Measurements from ENCODE around the gene TEX38.

TEX38 gene

GRCh38 chr1:46671554-46671953 lies at the start of gene TEX38:
Gene TEX38, plus strand, starts transcription at chr1:46671854. Its CDS starts 81 bp downstream, at chr1:46671935.
- no peak for DNase-seq (ENCODE audit: low spot score in 2 of 2)
- peaks cover 26% of the 10 kb centered on the region for H3K4me1 Mint-ChIP-seq
- no peak within 1 kb of the TSS for H3K4me3 Mint-ChIP-seq
- H3K9me3 Mint-ChIP-seq: no peaks in the 10 kb centered on the region
- H3K27me3 Mint-ChIP-seq: no peaks in the 10 kb centered on the region
- no peak for ATAC-seq (replicated peaks; ENCODE audit: extremely low read depth, poor library complexity, severe bottlenecking)
- peaks cover 8% of the 10 kb centered on the region for H3K36me3 Mint-ChIP-seq (ENCODE audit: insufficient read depth)
- H3K27ac Mint-ChIP-seq (ENCODE audit: low read depth): no peak within 1 kb of the TSS

- no peak overlapping the region for H3K27ac Mint-ChIP-seq (ENCODE audit: low read depth)
- no peak for ATAC-seq (replicated peaks; ENCODE audit: extremely low read depth, poor library complexity, severe bottlenecking)
These were observed 49.7 kb upstream of the TEX38 start for GRCh38 chr1:46621930-46622329.

GRCh38 chr1:46622344-46622743 lies 49.3 kb upstream of the TEX38 start:
- DNase-seq (ENCODE audit: low spot score in 2 of 2) (no peak), ATAC-seq (replicated peaks; ENCODE audit: extremely low read depth, poor library complexity, severe bottlenecking) (no peak)
- Mint-ChIP-seq H3K4me3 (no peak overlapping the region), H3K27ac (ENCODE audit: low read depth) (no peak overlapping the region), H3K4me1 (peaks cover 4% of the 10 kb centered on the region), H3K9me3 (no peaks in the 10 kb centered on the region), H3K36me3 (ENCODE audit: insufficient read depth) (peaks cover 2% of the 10 kb centered on the region), H3K27me3 (no peaks in the 10 kb centered on the region)

More at GRCh38 chr1:46621930-46622329, 49.7 kb upstream of the TEX38 start:
- Mint-ChIP-seq H3K4me1 (peaks cover 8% of the 10 kb centered on the region), H3K27me3 (no peaks in the 10 kb centered on the region), H3K4me3 (no peak overlapping the region), H3K9me3 (no peaks in the 10 kb centered on the region), H3K36me3 (ENCODE audit: insufficient read depth) (peaks cover 6% of the 10 kb centered on the region)
- no peak for DNase-seq (ENCODE audit: low spot score in 2 of 2)

DNA sequence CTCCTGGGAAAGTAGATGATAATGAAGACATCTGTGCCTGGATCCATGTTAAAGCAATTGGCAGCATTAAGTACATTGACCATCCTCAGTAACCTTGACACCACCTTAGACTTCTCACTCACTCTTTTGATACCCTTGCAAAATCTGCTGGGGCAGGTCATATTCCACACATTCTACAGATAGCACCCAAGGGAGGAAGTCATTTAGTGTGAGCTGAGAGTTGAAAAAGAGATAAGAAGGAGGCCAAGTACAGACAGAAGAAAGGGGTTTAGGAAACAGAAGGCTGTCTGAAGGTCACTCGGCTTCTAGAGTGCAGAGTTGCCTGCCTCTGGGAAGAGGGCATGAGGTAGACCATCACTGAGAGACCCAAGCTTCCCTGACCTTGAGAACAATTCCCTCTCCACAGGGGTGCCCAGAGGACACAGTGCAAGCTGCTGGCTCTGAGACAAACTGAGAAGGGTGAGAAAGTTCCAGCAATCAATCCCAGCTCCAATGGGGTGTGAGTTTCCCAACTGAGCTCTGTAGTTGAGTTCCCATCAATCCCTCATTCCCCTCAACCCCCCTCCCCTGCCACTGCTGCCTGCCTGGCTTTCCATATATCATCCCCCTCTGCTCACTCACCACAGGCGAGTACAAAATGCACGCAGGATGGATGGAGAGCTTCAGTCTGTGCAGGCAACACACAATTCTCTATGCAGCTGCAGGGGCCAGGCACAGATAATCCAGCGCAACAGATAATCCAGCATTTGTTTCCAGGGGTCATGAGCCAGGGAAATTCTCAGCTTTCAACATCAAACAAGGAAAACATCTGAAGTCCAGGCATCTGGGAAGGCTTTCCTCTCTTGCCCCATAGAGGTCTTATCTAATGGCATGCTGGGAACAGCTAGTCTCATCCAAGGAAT lies 47.7 kb upstream of the TEX38 start:
- ATAC-seq (replicated peaks; ENCODE audit: extremely low read depth, poor library complexity, severe bottlenecking) (no peak), DNase-seq (ENCODE audit: low spot score in 2 of 2) (no peak)
- Mint-ChIP-seq H3K4me1 (no peaks in the 10 kb centered on the region), H3K4me3 (no peak overlapping the region), H3K27ac (ENCODE audit: low read depth) (no peak overlapping the region), H3K36me3 (ENCODE audit: insufficient read depth) (peaks cover 3% of the 10 kb centered on the region), H3K9me3 (no peaks in the 10 kb centered on the region), H3K27me3 (no peaks in the 10 kb centered on the region)

DNA sequence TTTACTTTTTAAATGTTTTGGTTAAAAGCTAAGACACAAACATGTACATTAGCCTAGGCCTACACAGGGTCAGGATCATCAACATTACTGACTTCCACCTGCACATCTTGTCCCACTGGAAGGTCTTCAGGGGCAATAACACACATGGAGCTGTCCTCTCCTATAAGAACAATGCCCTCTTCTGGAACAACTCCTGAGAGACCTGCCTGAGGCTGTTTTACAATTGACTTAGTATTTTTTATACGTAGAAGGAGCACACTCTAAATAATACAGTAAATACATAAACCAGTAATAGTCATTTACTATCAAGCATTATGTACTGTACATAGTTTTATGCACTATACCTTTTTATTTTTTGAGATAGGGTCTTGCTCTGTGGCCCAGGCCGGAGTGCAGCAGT lies 40.9 kb upstream of the TEX38 start:
- Mint-ChIP-seq H3K4me3 (no peak overlapping the region), H3K27ac (ENCODE audit: low read depth) (no peak overlapping the region), H3K36me3 (ENCODE audit: insufficient read depth) (peaks cover 9% of the 10 kb centered on the region), H3K4me1 (no peaks in the 10 kb centered on the region), H3K9me3 (no peaks in the 10 kb centered on the region), H3K27me3 (no peaks in the 10 kb centered on the region)
- ATAC-seq (replicated peaks; ENCODE audit: extremely low read depth, poor library complexity, severe bottlenecking) (no peak), DNase-seq (ENCODE audit: low spot score in 2 of 2) (no peak)

GRCh38 chr1:46635205-46635604 lies 36.4 kb upstream of the TEX38 start:
- ATAC-seq (replicated peaks; ENCODE audit: extremely low read depth, poor library complexity, severe bottlenecking): no peak
- no peaks in the 10 kb centered on the region for H3K27me3 Mint-ChIP-seq
- H3K4me3 Mint-ChIP-seq: no peak overlapping the region
- H3K36me3 Mint-ChIP-seq (ENCODE audit: insufficient read depth): peaks cover 14% of the 10 kb centered on the region
- H3K27ac Mint-ChIP-seq (ENCODE audit: low read depth): no peak overlapping the region
- H3K4me1 Mint-ChIP-seq: no peaks in the 10 kb centered on the region
- H3K9me3 Mint-ChIP-seq: no peaks in the 10 kb centered on the region
- no peak for DNase-seq (ENCODE audit: low spot score in 2 of 2)

DNA sequence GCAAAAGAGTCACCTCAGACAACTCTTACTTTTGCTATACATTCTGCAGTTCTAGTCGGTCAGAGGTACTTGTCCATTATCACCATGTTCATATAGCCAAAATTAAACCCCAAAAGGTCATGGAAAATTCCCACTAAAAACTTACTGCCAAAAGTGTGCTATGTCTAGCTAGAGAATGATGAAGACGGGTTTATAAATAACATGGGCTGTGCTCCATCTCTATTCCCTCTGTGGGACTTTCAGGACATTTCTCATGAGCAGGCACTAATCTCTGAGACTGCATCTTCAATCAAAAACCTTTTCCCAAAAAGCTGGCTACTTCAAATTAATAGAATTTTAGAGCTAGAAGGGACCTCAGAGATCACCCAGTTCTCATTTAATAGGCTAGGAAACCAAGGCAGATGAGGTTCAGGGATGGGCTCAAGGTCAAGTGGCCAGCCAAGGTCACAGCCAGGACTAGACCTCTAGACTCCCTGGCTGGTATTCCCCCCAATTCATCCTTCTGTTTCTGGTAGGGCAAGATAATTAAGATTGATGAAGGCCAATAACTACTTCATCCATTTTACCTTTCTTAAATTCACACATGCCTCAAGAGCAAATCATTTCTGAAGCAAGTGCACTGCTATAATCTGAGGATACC lies 34.1 kb upstream of the TEX38 start:
- ATAC-seq (replicated peaks; ENCODE audit: extremely low read depth, poor library complexity, severe bottlenecking) (no peak), DNase-seq (ENCODE audit: low spot score in 2 of 2) (no peak)
- Mint-ChIP-seq H3K9me3 (no peaks in the 10 kb centered on the region), H3K36me3 (ENCODE audit: insufficient read depth) (peaks cover 18% of the 10 kb centered on the region), H3K4me1 (no peaks in the 10 kb centered on the region), H3K27ac (ENCODE audit: low read depth) (no peak overlapping the region), H3K4me3 (no peak overlapping the region), H3K27me3 (no peaks in the 10 kb centered on the region)

GRCh38 chr1:46638921-46639320 lies 32.7 kb upstream of the TEX38 start:
- ATAC-seq (replicated peaks; ENCODE audit: extremely low read depth, poor library complexity, severe bottlenecking) (no peak), DNase-seq (ENCODE audit: low spot score in 2 of 2) (no peak)
- H3K27ac Mint-ChIP-seq (ENCODE audit: low read depth): no peak overlapping the region
- H3K27me3 Mint-ChIP-seq: no peaks in the 10 kb centered on the region
- H3K36me3 Mint-ChIP-seq (ENCODE audit: insufficient read depth): peaks cover 15% of the 10 kb centered on the region
- no peaks in the 10 kb centered on the region for H3K4me1 Mint-ChIP-seq
- H3K9me3 Mint-ChIP-seq: no peaks in the 10 kb centered on the region
- no peak overlapping the region for H3K4me3 Mint-ChIP-seq

- Mint-ChIP-seq H3K36me3 (ENCODE audit: insufficient read depth) (peaks cover 15% of the 10 kb centered on the region), H3K4me1 (no peaks in the 10 kb centered on the region), H3K27ac (ENCODE audit: low read depth) (no peak overlapping the region), H3K9me3 (no peaks in the 10 kb centered on the region), H3K4me3 (no peak overlapping the region), H3K27me3 (no peaks in the 10 kb centered on the region)
- DNase-seq (ENCODE audit: low spot score in 2 of 2): no peak
- ATAC-seq (replicated peaks; ENCODE audit: extremely low read depth, poor library complexity, severe bottlenecking): no peak
These were observed 32.1 kb upstream of the TEX38 start for GRCh38 chr1:46639547-46639946.

DNA sequence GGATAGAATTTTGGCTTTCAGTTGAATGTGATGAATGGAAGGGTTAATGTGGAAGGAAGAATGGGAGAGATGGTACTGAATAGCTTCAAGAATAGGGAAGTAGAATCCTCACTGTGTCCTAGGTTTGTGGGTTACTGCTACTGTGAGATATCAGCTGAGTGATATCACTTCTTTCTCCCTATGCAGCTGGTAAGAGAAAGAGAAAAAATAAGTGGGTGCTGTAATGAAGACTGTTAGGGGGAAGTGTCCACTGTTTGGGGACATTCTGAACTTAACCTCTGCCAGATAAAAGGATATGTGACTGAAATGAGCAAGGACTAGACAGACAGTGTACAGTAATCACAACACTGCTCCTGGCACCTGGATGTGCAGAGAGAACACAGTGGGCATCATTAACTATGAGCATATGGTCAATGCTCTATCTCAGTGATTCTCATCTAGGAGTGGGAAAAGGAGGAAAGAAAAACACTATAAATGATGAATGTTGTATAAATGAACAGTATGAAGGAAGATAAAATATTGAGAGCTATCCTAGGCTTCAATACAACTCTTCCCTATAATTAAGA lies 29.5 kb upstream of the TEX38 start:
- ATAC-seq (replicated peaks; ENCODE audit: extremely low read depth, poor library complexity, severe bottlenecking): no peak
- H3K27ac Mint-ChIP-seq (ENCODE audit: low read depth): no peak overlapping the region

GRCh38 chr1:46643368-46643775 lies 28.3 kb upstream of the TEX38 start:
- H3K9me3 Mint-ChIP-seq: no peaks in the 10 kb centered on the region
- no peak overlapping the region for H3K27ac Mint-ChIP-seq (ENCODE audit: low read depth)
- H3K27me3 Mint-ChIP-seq: no peaks in the 10 kb centered on the region
- H3K4me3 Mint-ChIP-seq: no peak overlapping the region
- no peaks in the 10 kb centered on the region for H3K4me1 Mint-ChIP-seq
- DNase-seq (ENCODE audit: low spot score in 2 of 2) (no peak), ATAC-seq (replicated peaks; ENCODE audit: extremely low read depth, poor library complexity, severe bottlenecking) (no peak)
- peaks cover 8% of the 10 kb centered on the region for H3K36me3 Mint-ChIP-seq (ENCODE audit: insufficient read depth)

More for the DNA sequence above, 29.5 kb upstream of the TEX38 start:
- H3K36me3 Mint-ChIP-seq (ENCODE audit: insufficient read depth): peaks cover 8% of the 10 kb centered on the region
- no peaks in the 10 kb centered on the region for H3K9me3 Mint-ChIP-seq
- no peaks in the 10 kb centered on the region for H3K27me3 Mint-ChIP-seq
- no peak overlapping the region for H3K4me3 Mint-ChIP-seq
- H3K4me1 Mint-ChIP-seq: no peaks in the 10 kb centered on the region
- no peak for DNase-seq (ENCODE audit: low spot score in 2 of 2)

DNA sequence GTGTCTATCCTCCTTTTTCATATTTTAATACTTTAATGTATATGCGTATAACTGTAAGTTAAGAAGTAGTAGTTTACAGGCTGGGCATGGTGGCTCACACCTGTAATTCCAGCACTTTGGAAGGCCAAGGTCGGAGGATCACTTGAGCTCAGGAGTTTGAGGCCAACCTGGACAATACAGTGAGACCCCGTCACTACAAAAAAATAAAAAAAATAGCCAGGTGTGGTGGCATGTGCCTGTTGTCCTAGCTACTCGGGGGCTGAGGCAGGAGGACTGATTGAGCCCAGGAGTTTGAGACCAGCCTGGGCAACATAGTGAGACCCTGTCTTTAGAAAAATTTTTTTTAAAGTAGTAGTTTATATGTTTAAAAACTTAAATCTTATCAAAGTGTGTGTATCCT lies 25.8 kb upstream of the TEX38 start:
- no peak overlapping the region for H3K4me3 Mint-ChIP-seq
- ATAC-seq (replicated peaks; ENCODE audit: extremely low read depth, poor library complexity, severe bottlenecking): no peak
- peaks cover 9% of the 10 kb centered on the region for H3K36me3 Mint-ChIP-seq (ENCODE audit: insufficient read depth)

DNA sequence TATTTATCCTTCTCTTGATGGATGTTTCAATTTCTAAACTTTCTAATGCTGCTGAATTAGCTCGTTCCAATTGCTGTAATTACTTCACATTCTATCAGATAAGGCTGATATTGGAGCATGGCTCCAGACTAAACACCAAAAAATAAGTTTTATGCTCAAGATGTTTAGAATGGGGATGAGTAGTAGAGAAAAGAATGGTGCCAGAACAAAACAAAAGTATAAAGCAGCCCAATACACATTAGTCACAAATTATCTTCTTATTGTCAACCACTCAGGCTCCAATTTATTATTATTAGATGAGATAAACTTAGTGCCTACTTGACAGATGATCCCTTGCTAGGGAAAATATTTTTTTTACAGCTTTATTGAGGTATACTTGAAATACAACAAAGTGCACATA lies 25.3 kb upstream of the TEX38 start:
- no peaks in the 10 kb centered on the region for H3K9me3 Mint-ChIP-seq
- DNase-seq (ENCODE audit: low spot score in 2 of 2): no peak
- ATAC-seq (replicated peaks; ENCODE audit: extremely low read depth, poor library complexity, severe bottlenecking): no peak
- no peaks in the 10 kb centered on the region for H3K27me3 Mint-ChIP-seq
- no peak overlapping the region for H3K27ac Mint-ChIP-seq (ENCODE audit: low read depth)
- H3K4me1 Mint-ChIP-seq: no peaks in the 10 kb centered on the region
- H3K36me3 Mint-ChIP-seq (ENCODE audit: insufficient read depth): peaks cover 9% of the 10 kb centered on the region
- H3K4me3 Mint-ChIP-seq: no peak overlapping the region

More for the DNA sequence above, 25.8 kb upstream of the TEX38 start:
- no peak for DNase-seq (ENCODE audit: low spot score in 2 of 2)
- Mint-ChIP-seq H3K27me3 (no peaks in the 10 kb centered on the region), H3K4me1 (no peaks in the 10 kb centered on the region), H3K9me3 (no peaks in the 10 kb centered on the region), H3K27ac (ENCODE audit: low read depth) (no peak overlapping the region)

Measured in central memory CD8-positive, alpha-beta T cell (primary cell).